NCI-H2227 (cell line): ENCODE results near the gene MICU1.
"Not testable (repeated sequence)": the region's sequence is repeated elsewhere in the genome, so short reads cannot be mapped to it uniquely, and the experiment has no call there.

Experiments used
- DNase-seq: peaks from one replicate; lab custom pipeline; 2025; ENCODE audit not compliant: unreplicated experiment; lab: John Stamatoyannopoulos, UW

MICU1 gene

DNA sequence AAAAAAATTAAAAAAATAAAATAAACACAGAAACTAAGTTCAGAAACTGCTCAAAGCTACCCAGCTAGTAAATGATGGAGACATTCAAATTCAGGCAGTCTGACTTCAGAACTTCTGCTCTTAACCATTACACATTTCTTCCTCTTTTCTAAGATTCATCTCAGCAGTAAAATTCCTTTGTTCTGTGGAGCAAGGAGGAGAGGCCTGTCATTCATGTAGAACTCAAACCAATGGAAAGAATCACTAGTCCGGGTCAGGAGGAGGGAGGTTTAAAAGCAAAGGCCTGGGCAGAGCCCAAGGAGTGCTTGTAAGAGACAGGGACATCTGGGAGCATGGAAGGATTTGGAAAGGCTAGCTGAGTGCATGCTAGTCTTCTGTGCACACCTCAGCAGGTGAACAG is 233.3 kb downstream of the MICU1 start:
- no peak for DNase-seq

DNA sequence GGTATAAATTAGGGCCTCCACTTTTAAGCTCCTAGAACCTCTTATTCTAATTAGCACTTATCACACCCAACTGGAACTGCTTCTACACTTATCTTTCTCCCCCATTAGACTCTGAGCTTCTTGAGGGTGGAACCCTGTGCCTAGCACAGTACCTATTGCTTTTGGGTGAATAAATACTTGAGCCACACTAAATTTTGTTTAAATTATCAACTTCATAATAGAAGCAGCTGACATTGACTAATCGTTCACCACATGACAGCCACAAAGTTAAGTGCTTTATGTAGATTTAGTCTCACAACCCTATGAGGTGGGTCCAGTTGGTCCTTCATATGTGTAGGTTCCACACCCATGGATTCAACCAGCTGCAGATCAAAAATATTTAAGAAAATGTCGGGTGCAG is 235.1 kb downstream of the MICU1 start:
- DNase-seq: no peak

DNA sequence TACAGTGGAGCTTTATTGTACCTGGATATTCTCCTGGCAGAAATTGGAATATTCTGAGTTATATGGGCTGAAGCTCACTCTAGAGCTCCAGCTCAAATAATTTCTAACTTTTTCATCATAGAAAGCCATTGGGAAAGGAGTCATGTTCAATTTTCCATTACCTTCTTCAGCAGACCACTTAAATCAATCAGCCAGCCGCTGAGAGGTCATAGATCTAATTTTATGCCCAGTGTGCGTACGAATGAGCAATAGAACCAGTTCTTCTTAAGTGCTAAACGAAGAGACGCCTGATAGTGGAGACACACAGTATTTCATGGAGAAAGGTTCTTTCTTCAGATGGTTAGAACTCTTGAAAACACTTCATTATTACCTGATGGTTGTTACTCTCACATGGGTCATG is 236.2 kb downstream of the MICU1 start:
- peak; percentile 1 for DNase-seq

GRCh38 chr10:72389014-72389413 is 236.9 kb downstream of the MICU1 start:
- no peak for DNase-seq

GRCh38 chr10:72388062-72388461 is 237.8 kb downstream of the MICU1 start:
- no peak for DNase-seq

DNA sequence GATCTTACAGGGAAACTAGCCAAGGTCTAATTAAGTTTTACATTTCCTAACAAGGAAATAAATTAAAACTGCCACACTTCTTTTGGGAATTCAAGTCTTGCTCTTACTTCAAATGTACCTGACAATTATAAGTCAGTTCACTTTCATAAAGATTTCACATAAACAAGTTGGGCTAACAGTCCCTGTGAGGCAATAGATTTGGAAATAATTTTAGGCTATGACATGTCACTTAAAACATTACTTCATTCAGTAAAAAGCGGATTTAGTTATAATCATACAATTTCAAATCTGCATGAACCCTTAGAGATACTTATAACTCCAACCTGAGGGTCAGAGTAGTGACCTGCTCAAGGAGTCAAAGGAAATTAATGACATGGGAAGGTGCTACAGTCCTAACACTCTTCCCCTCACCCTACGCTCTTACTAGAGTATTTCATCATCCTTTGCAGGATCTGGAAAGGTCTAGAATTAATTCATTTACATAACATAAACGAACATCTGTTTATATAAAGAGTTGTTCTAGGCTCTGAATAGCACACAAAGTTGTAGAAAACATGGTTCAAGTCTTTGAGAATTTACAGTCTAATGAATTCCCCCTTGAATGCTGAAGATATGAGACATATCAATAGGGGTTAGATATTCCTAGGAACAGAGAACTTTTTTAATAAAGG is 238.8 kb downstream of the MICU1 start:
- no peak for DNase-seq

GRCh38 chr10:72385724-72386123 is 240.2 kb downstream of the MICU1 start:
- no peak for DNase-seq

DNA sequence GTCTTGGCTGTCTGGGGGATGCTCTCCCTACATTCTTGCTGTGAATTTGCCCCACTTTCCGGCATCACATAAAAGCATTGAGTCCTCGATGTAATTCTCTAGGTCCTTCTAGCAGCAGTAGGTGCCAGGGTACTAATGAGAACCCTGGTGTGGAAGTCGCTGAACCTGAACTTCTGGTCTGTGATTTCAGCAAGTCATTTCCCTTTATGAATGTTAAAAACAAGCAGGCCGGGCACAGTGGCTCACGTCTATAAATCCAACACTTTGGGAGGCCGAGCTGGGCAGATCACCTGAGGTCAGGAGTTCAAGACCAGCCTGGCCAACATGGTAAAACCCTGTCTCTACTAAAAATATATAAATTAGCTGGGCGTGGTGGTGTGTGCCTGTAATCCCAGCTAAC is 240.9 kb downstream of the MICU1 start:
- DNase-seq: not testable (repeated sequence)

- no peak for DNase-seq
These were observed 246.1 kb downstream of the MICU1 start for GRCh38 chr10:72379776-72380175.

DNA sequence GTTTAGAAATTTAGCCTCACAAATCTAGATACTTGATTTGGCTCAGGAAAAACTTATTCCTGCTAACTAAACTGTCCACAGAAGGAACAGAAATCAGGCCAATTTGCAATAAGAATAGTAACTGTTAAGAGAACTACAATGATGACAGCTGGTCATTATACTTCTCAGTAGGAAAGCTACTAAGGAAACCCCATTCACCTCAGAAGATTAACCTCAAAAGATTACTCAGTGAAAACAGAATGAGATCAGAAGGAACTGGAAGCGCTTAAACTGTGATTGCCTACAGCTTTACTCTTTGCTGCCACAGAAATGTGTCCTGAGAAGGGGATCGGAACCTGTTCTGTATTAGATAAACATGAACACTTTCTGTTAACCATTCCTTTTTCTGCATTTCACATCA is 246.8 kb downstream of the MICU1 start:
- DNase-seq: peak; percentile 6

DNA sequence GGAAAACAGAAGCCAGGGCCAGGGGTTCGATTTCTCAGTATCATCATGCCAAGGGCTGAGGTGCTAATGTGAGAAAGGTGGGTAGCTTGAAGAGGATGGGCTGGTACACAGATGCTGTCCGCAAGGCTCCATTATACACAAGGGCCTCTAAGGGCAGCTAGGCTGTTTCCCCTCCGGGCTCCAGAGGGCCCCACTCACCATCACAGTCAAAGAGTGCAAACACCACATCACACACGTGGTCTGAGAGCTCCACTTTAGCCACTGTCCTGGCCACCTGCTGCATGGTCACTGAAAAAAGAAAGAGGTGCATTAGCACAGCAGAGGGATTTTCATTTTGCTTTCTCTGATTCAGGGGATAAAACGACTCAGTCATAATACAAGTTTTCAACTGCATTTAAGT is 250.3 kb downstream of the MICU1 start:
- DNase-seq: no peak

DNA sequence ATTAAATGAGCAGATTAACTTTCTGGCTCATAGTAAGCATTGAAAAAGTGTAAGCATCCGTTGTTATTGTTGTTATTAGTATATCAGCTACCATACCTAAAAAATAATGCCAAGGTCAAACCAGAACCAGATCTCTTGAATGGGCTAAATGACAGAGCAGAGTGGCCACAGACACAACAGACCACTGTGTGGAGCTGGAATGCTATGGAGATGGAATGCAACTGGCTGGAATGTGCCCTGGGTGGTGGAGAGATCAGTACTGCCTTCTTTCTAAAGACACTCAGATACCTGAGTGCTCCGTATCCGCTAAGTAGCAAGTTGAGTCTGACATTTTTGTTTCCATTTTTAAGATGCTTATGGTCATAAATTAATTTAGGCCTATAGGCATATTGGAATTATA is 250.7 kb downstream of the MICU1 start:
- no peak for DNase-seq

DNA sequence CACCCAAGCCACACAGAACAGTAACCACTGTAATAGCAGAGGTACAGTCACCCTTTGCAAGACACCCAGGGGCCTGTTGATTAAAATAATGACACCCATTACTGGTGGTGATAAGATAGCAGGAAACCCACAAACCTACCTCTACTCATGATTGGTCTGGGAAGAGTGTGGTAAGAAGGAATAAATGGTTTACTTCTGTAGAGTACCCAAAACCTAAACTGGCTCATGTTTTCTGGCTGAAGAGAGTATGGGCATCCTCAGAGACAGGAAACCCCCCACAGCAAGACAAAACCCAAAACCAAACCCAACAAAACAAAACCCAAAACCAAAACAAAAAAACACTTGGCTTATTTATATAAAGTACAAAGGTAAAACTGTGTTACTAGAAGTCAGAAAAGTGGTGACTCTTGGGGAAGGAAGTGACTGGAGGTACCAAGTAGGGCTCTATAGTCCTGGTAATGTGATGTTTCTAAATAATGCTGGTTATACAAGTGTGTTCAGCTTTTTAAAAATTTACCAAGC is 255.6 kb downstream of the MICU1 start:
- no peak for DNase-seq

DNA sequence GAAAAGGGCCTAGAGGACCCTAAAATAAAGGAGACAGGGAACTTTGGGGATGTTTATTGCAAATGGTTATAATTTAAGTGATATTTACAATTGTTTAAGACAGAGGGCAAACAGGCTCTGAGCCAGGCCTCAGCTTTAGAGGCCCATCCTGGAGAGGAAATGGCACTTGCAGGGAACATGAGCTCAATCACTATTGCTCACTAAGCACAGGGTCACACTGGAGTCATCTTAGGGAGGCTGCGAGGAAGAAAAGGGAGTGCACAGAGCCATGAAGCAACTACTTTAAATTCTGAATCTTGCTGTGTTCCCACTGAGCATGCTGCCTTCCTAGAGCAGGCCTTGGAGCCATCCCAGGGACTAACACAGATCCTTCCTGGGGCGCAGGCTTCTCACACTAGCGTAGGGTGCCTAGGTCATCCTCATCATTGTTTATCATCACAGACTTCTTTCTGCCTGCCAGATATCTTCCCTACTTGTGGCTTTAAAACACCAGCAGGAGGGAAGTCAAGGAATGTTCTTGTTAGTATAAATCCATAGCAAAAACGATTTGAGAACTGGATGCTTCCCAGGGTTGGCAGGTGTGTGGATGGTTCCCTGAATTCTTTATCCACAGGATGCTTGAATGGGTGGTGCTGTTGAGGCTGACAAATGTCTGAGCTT is 258.4 kb downstream of the MICU1 start:
- DNase-seq: no peak

GRCh38 chr10:72365106-72365895 is 260.6 kb downstream of the MICU1 start:
- DNase-seq: no peak

- DNase-seq: peak; percentile 90
These were observed 261.6 kb downstream of the MICU1 start for GRCh38 chr10:72364239-72364777.

DNA sequence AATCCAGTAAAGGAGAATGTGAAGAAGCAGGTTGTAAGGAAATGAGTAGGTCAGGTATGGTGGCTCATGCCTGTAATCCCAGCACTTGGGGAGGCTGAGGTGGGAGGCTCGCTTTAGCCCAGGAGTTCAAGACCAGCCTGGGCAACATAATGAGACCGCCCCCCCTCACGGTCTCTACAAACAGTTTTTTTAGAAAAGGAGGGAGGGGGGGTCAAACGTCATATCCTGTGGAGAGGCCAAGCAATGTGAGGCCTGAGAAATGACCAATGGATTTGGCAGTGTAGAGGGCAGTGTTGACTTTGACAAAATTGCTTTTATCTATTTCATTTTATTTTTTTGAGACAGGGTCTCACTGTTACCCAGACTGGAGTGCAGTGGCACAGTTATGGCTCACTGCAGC is 268.9 kb downstream of the MICU1 start:
- DNase-seq: no peak

DNA sequence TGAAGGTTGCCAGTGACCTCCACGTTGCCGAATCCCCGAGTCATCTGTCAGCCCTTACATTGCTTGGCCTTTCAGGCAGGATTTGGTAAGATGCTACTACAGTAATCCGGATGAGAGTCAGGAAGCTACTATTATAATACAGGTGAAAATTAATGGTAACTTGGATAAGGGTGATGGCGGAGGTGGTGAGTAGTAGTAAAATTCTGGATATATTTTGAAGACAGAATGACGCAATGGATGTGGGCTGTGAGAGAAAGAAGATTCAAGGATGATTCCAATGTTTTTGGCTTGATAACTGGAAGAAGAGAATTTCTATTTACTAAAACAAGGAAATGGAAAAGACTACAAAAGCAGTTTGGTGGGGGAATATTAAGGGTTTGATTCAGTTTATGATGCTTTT is 269.8 kb downstream of the MICU1 start:
- no peak for DNase-seq

DNA sequence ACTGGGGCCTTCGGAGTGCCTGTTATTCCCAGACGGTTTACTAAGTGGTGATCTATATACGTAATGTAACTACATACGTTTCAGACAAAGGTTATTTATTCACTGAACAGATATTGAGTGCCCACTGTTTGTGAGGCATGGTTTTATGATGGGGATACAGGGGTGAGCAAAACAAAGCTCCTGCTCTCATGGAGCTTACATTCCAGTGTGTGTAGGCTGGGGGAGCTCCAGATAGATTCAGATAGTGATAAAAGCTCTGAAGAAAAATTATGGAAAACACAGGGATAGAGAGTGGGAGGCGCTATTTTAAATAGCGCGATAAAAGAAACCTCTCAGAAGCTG is 270.7 kb downstream of the MICU1 start:
- no peak for DNase-seq

GRCh38 chr10:72354356-72355213 is 271.3 kb downstream of the MICU1 start, which contains the start of gene DNAJB12:
Gene DNAJB12 (minus strand): TSS chr10:72354919. CDS start chr10:72354897, 22 bp downstream.
- peak; percentile 95 for DNase-seq

DNA sequence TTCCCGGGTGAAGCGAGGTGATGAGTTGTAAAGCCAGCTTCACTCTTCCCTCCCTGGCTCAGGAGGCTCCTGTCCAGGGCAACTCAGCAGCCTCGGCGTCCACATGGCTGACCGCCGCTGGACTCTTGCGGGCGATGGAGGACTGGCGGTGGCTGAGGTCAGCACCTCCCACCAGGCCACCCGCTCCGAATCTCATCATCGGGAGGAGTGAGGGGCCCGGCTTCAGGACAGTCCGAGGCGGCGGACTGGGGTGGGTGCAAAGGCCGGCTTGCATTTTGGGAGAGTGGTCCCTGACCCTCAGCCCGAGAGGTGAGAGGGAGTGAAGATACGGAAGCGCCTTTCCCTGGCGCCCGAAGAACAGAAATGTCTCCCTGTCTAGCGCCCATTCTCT is 271.9 kb downstream of the MICU1 start:
- no peak for DNase-seq
